ENCODE results near the gene PSTPIP2.
"Not testable (repeated sequence)": the region's sequence is repeated elsewhere in the genome, so short reads cannot be mapped to it uniquely, and the experiment has no call there.

PSTPIP2 gene

GRCh38 chr18:46071653-46072375 lies at the start of gene PSTPIP2:
Gene PSTPIP2 (minus strand): TSS chr18:46072260. CDS start chr18:46072188, 72 bp downstream.
- peak; percentile 29 for DNase-seq

GRCh38 chr18:46113751-46114150 lies 41.7 kb upstream of the PSTPIP2 start:
- DNase-seq = no peak

DNA sequence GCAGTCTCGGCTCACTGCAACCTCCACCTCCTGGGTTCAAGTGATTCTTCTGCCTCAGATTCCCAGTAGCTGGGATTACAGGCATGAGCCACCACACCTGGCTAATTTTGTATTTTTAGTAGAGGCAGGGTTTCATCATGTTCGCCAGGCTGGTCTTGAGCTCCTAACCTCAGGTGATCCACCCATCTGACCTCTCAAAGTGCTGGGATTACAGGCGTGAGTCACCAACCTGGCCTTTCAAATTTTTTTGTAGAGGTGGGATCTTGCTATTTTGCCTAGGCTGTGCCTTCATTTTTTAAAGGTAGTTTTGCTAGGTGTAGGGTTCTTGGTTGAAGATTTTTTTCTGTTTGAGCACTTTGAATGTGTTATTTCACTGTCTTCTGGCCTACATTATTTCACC lies 38.3 kb upstream of the PSTPIP2 start:
- DNase-seq = no peak

GRCh38 chr18:46109386-46109785 lies 37.3 kb upstream of the PSTPIP2 start:
- no peak for DNase-seq

- peak; percentile 93 for DNase-seq
These were observed 32.3 kb upstream of the PSTPIP2 start, which contains the start of gene HAUS1 for GRCh38 chr18:46104128-46104911. Gene HAUS1 (plus strand): TSS chr18:46104385. CDS start chr18:46104412, 27 bp downstream.

- DNase-seq = no peak
These were observed 27.4 kb upstream of the PSTPIP2 start for GRCh38 chr18:46099463-46099862.

DNA sequence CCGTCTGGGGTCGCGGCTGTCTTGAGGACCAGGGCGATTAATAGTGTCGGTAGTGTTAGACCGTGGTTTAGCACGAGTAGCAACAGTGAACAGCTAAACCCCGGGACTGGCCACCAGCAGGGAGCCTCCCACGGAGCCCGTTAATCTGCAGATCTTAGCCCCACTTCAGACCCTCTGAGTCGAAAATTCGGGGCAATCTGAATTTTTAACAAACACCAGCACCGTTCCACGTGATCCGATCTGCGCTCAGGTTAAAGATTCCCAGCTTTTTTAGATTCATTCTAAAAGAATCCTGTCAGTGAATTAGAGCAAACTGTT lies 26.5 kb upstream of the PSTPIP2 start:
- no peak for DNase-seq

- DNase-seq = peak; percentile 93
These were observed 25.9 kb upstream of the PSTPIP2 start, which contains the start of gene ATP5F1A for GRCh38 chr18:46097801-46098615. Gene ATP5F1A (minus strand): TSS chr18:46098296. CDS start chr18:46098231, 65 bp downstream.

DNA sequence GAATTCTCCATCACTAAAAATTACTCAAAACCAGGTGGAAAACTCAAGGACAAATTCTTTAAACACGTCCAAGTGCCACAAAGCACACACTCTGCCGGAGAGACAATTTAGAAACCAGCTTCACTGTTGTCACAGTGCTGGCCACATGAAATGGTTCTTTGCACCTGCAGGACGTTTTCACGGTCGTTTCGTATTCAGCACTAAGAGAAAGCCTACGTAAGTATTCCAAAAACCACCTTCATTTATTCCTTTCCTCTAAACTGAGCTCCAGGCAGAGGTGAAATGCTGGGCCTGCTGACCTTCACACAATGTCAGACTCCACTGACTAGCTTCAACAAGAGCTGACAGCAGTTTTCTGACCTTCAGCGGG lies 25.4 kb upstream of the PSTPIP2 start:
- DNase-seq = peak; percentile 62

DNA sequence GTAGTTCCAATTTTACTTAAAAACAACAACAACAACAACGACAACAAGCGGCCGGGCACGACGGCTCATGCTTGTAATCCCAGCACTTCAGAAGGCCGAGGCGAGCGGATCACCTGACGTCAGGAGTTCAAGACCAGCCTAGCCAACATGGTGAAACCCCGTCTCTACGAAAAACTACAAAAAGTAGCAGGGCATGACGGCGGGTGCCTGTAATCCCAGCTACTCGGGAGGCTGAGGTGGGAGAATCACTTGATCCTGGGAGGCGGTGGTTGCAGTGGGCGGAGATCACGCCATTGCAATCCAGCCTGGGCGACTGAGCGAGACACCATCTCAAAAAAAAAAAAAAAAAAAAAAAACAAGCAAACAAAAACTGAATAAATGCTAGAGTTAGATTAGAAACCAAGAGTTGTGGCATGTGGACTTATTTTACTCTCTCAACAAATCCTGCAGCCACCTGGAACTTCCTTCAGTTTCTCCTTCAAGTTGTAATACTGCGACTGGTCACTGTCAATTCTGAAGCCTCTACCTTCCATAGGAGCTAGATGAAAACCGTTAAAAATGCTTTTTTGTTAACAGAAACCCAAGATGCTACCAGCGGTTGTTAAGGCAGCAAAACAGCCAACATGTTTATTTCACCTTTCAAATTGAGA lies 24.7 kb upstream of the PSTPIP2 start:
- peak; percentile 47 for DNase-seq

DNA sequence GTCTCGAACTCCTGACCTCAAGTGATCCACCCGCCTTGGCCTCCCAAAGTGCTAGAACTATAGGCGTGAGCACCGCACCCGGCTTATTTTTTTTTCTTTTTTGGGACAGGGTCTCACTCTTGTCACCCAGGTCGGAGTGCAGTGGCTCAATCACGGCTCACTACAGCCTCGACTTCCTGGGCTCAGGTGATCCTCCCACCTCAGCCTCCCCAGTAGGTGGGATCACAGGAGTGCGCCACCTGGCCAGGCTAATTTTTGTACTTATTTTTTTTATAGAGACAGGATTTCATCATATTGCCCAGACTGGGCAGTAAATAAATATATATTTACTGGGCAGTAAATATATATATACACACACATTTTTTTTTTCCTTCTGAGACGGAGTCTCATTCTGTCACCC lies 23.5 kb upstream of the PSTPIP2 start:
- no peak for DNase-seq

GRCh38 chr18:46088501-46088900 lies 16.4 kb upstream of the PSTPIP2 start:
- DNase-seq = not testable (repeated sequence)

DNA sequence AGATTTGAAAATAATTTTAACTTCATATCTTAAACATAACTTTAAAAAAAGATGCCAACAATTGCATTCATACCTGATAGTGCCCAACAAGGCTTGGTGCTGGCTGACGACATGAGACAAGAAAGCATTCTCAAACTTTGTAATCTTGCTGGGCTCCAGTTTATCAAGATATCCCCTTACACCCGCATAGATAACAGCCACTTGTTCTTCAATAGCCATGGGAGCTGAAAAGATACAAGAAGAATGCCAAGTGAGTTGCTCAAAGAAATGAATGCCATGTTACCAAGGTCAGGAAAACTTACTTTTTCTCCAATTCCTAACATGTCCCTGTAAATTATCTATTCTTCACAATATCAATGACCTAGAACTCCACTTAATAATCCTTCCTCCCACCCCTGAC lies 12.4 kb upstream of the PSTPIP2 start:
- no peak for DNase-seq

DNA sequence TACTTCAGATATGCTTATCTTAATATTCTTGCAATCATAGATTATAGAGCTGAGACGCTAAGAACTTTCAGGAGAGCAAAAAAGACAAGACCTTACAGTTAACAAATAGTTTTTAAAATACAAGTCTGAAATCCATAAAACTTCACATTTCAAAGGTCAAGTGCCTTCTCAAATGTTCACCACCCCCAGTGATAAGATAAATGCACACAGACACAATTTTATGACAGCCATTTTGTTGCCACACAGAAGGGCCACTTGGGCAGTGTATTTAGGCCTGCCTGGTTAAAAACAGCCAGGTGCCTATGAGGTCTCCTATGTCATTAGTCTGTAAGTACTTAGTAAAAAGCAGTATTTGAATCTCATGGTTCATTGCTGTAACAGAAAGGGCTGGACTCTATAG lies 8.1 kb upstream of the PSTPIP2 start:
- no peak for DNase-seq

GRCh38 chr18:46079336-46079735 lies 7.3 kb upstream of the PSTPIP2 start:
- DNase-seq = no peak

- peak; percentile 76 for DNase-seq
These were observed 1.6 kb upstream of the PSTPIP2 start for GRCh38 chr18:46073474-46074331.

GRCh38 chr18:46072959-46073358 lies 899 bp upstream of the PSTPIP2 start:
- no peak for DNase-seq

GRCh38 chr18:46072376-46072867 lies 362 bp upstream of the PSTPIP2 start:
- DNase-seq = no peak

DNA sequence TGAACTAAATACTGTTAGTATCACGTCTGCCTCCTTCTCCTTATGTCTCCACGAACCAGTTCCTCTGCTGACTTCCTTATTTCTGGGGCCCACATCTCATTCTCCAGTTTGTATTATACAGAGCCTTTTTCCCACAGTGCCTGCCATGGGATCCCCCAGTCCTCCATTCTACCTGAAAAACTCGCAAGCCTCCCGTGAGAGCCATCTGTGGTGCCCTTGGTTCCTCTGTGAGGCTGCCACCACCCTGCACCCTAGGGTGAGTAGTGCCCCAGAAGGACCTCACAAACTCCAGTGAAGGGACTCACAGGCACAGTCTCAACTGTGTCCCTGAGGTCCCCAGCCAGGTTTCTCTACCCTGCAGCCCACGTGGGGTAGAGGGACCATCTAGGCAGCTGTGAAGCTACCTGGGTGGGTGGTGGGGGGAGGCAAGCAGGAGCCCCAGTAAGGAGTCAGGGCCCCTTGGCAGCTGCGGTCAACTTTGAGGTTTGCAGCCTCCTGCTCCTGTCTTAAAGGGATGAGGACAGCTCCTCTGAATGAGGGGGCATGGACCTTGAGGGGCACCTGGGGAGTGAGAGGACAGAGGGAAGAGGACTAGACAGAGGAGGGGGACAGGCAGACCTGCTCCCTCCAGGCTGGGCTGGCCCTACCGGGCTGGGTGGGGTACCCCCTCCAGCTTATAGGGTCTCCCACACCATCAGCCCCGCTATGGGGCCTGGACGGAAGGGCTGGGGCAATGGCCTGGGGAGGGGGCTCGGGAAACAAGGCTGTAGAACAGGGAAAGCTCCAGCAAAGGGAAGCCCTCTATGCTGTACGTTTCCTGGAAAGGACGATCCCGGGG lies 1.0 kb downstream of the PSTPIP2 start:
- no peak for DNase-seq

DNA sequence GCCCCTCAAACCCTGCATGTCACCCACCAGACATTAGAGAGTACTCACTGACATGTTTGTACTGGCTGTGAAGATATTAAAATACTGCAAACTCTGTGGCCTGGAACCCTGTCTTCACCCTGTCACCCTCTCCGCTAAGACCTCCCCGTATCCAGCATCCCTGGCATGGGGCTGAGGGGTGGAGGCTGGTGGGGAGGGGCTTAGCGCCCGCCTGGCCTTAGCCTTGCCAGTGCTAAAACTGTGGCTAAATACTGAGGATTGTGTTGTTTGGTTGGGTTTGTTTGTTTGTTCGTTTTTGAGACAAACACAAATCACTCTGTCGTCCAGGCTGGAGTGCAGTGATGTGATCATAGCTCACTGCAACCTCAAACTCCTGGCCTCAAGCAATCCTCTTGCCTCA lies 1.8 kb downstream of the PSTPIP2 start:
- no peak for DNase-seq

DNA sequence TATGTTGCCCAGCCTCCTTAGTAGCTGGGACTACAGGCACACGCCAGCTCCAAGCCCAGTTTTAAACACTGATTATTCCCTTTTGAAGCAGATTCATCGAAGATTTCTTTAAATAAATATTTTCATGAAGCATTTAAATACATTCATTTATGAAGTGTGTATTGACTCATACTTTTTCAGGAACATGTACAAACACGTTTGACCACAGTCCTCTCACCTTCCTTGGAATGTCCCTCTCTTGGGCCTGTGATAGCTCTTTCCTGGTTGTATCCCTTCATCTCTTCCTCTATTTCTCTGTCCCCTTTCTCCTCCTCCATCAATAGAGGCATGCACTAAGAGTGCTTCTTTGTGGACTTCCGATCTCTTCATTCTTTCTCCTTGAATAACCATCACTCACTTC lies 2.5 kb downstream of the PSTPIP2 start:
- DNase-seq = no peak
